Neural cell (in vitro differentiated cells): ENCODE data around the gene SLC25A17. TPM values are rescaled to one million over a fixed set of nuclear protein-coding genes. Genes with fewer than 3 reads are reported as not detected.

Experiments used
- H2AFZ ChIP-seq: fragments of 200-600, 300-800 bp; sonication (generic), shearing (Covaris generic); 2 replicates; pipeline ENCODE4 v1.6.0; 2014; ENCODE audit warnings: low read depth, mild to moderate bottlenecking, antibody characterized with exemption, low read length, moderate library complexity
- H3F3A ChIP-seq: fragments of 200-600 bp; shearing (Covaris generic); 2 replicates; pipeline ENCODE4 v1.6.1; 2016; ENCODE audit warnings: mild to moderate bottlenecking, moderate library complexity, mixed read lengths, antibody characterized with exemption, low read length; ENCODE audit not compliant: insufficient read depth, poor library complexity, severe bottlenecking
- H3K27ac ChIP-seq: fragments of 200-600, 300-800 bp; sonication (generic), shearing (Covaris generic); 2 replicates; pipeline ENCODE4 v1.5.1; 2014; ENCODE audit warnings: mild to moderate bottlenecking, low read length, moderate library complexity
- H3K27me3 ChIP-seq: fragments of 300-800, 200-600 bp; sonication (generic), shearing (Covaris generic); 2 replicates; pipeline ENCODE4 v1.6.0; 2014; ENCODE audit warnings: mild to moderate bottlenecking, low read depth, low read length, moderate library complexity; ENCODE audit not compliant: insufficient read depth
- H3K36me3 ChIP-seq: fragments of 300-800, 200-600 bp; sonication (generic), shearing (Covaris generic); 2 replicates; pipeline ENCODE4 v1.5.1; 2014; ENCODE audit warnings: mild to moderate bottlenecking, antibody characterized with exemption, low read length, moderate library complexity; ENCODE audit not compliant: insufficient read depth
- H3K4me2 ChIP-seq: fragments of 300-800, 200-600 bp; sonication (generic), shearing (Covaris generic); 2 replicates; pipeline ENCODE4 v1.6.0; 2014; ENCODE audit warnings: mild to moderate bottlenecking, low read length
- H3K4me3 ChIP-seq: fragments of 300-800, 200-600 bp; sonication (generic), shearing (Covaris generic); 2 replicates; pipeline ENCODE4 v1.5.1; 2014; ENCODE audit warnings: mild to moderate bottlenecking, low read length, moderate library complexity
- H3K79me2 ChIP-seq: fragments of 200-600 bp; shearing (Covaris generic); replicated peaks from 2 replicates; pipeline ENCODE4 v1.6.0; 2014; ENCODE audit warnings: mild to moderate bottlenecking, low read length, moderate library complexity; ENCODE audit not compliant: insufficient read depth
- H3K9ac ChIP-seq: fragments of 300-800, 200-600 bp; sonication (generic), shearing (Covaris generic); 2 replicates; pipeline ENCODE4 v1.6.1; 2016; ENCODE audit warnings: mild to moderate bottlenecking, low read length, mixed read lengths
- H3K9me2 ChIP-seq: fragments of 200-600 bp; shearing (Covaris generic); 2 replicates; pipeline ENCODE4 v1.6.1; 2016; ENCODE audit warnings: mild to moderate bottlenecking, low read length, mixed read lengths; ENCODE audit not compliant: insufficient read depth
- H3K9me3 ChIP-seq: fragments of 200-600, 300-800 bp; sonication (generic), shearing (Covaris generic); 2 replicates; pipeline ENCODE4 v1.6.1; 2016; ENCODE audit warnings: mild to moderate bottlenecking, mixed run types, low read length, moderate library complexity, mixed read lengths
- H4K20me1 ChIP-seq: fragments of 200-600 bp; shearing (Covaris generic); 2 replicates; pipeline ENCODE4 v1.6.1; 2016; ENCODE audit warnings: mild to moderate bottlenecking, mixed run types; ENCODE audit not compliant: insufficient read depth
- CTCF ChIP-seq: fragments of 450-650 bp; IDR thresholded peaks from 2 replicates; pipeline ENCODE4 v1.5.1; 2014; ENCODE audit warnings: antibody characterized with exemption, mild to moderate bottlenecking, moderate library complexity; ENCODE audit not compliant: poor library complexity, severe bottlenecking
- EP300 ChIP-seq: fragments of 450-650 bp; conservative IDR thresholded peaks from 2 replicates; pipeline ENCODE4 v1.6.1; 2014; ENCODE audit warnings: antibody characterized with exemption, mild to moderate bottlenecking, moderate library complexity; ENCODE audit not compliant: poor library complexity, severe bottlenecking
- EZH2 ChIP-seq: fragments of 200-600, 300-800 bp; shearing (Covaris generic), sonication (generic); IDR thresholded peaks from 2 replicates; pipeline ENCODE4 v1.6.1; 2014; ENCODE audit warnings: antibody characterized with exemption, low read length, borderline replicate concordance, mild to moderate bottlenecking; ENCODE audit not compliant: insufficient read depth, poor library complexity, severe bottlenecking
- MXI1 ChIP-seq: fragments of 450-650 bp; conservative IDR thresholded peaks from 2 replicates; pipeline ENCODE4 v1.6.1; 2014; ENCODE audit warnings: antibody characterized with exemption, mild to moderate bottlenecking; ENCODE audit not compliant: poor library complexity, severe bottlenecking
- POLR2AphosphoS5 ChIP-seq: IDR thresholded peaks from 2 replicates; pipeline ENCODE4 v1.6.1; 2012
- RAD21 ChIP-seq: fragments of 450-650 bp; conservative IDR thresholded peaks from 2 replicates; pipeline ENCODE4 v1.6.1; 2014; ENCODE audit warnings: antibody characterized with exemption, mild to moderate bottlenecking, moderate library complexity
- REST ChIP-seq: IDR thresholded peaks from 2 replicates; pipeline ENCODE4 v1.6.1; 2012; ENCODE audit warnings: borderline replicate concordance
- SMC3 ChIP-seq: fragments of 450-650 bp; conservative IDR thresholded peaks from 2 replicates; pipeline ENCODE4 v1.6.1; 2014; ENCODE audit warnings: antibody characterized with exemption, mild to moderate bottlenecking, moderate library complexity; ENCODE audit not compliant: poor library complexity
- TAF1 ChIP-seq: IDR thresholded peaks from 2 replicates; pipeline ENCODE4 v1.6.1; 2012; ENCODE audit warnings: low read depth
- polyA plus RNA-seq: library from polyadenylated mRNA; depleted of rRNA; stranded (reverse); fragments of >200 nt; gene quantifications from 2 replicates; pipeline ENCODE4 v1.2.3, GENCODE V29; 2014

The SLC25A17 gene
- polyA plus RNA-seq, 1 donor from 2014 or later: 49.3 TPM

- peaks cover 5% of the 10 kb centered on the region for H3K36me3 ChIP-seq
- TF ChIP-seq POLR2AphosphoS5 (no peak), EZH2 (no peak), MXI1 (no peak), REST (no peak), CTCF (no peak), TAF1 (no peak), RAD21 (no peak), SMC3 (no peak), EP300 (no peak)
Observed at GRCh38 chr22:40834619-40835018, 15.5 kb upstream of the SLC25A17 start.

GRCh38 chr22:40829131-40829530 lies 10.0 kb upstream of the SLC25A17 start:
- H3K36me3 ChIP-seq: peaks cover 5% of the 10 kb centered on the region

More at GRCh38 chr22:40834619-40835018, 15.5 kb upstream of the SLC25A17 start:
- Histone ChIP-seq H4K20me1 (no peaks in the 10 kb centered on the region), H3K9me2 (no peaks in the 10 kb centered on the region), H3K9me3 (no peaks in the 10 kb centered on the region), H3K4me3 (no peak overlapping the region), H3K27me3 (no peaks in the 10 kb centered on the region), H2AFZ (no peak overlapping the region), H3F3A (no peaks in the 10 kb centered on the region), H3K27ac (no peak overlapping the region), H3K9ac (no peak overlapping the region), H3K4me2 (no peak overlapping the region), H3K79me2 (no peaks in the 10 kb centered on the region)

More at GRCh38 chr22:40829131-40829530, 10.0 kb upstream of the SLC25A17 start:
- Histone ChIP-seq H3K27ac (no peak overlapping the region), H3F3A (no peaks in the 10 kb centered on the region), H3K4me2 (no peak overlapping the region), H3K4me3 (no peak overlapping the region), H3K9me2 (no peaks in the 10 kb centered on the region), H3K79me2 (no peaks in the 10 kb centered on the region), H3K9ac (no peak overlapping the region), H3K9me3 (no peaks in the 10 kb centered on the region), H2AFZ (no peak overlapping the region), H3K27me3 (no peaks in the 10 kb centered on the region), H4K20me1 (no peaks in the 10 kb centered on the region)
- no peak for TF ChIP-seq RAD21
